Endothelial cell (in vitro differentiated cells): ENCODE results near the gene GPR84. TPM values are rescaled to one million over a fixed set of nuclear protein-coding genes. Genes with fewer than 3 reads are reported as not detected.
A peak's percentile ranks its signal among the peaks of the same experiment; 100 is the strongest.

Experiments used
- DNase-seq: peaks from one replicate; pipeline ENCODE4 v3.0.0; 2021; ENCODE audit warnings: low spot score
- H3K27ac Mint-ChIP-seq: one replicate; pipeline ENCODE4 v1.8.0; 2021; ENCODE audit warnings: mixed read lengths, inconsistent platforms; ENCODE audit not compliant: unreplicated experiment
- H3K27me3 Mint-ChIP-seq: one replicate; pipeline ENCODE4 v1.8.0; 2021; ENCODE audit warnings: mild to moderate bottlenecking, moderate library complexity, mixed read lengths, inconsistent platforms; ENCODE audit not compliant: unreplicated experiment
- H3K36me3 Mint-ChIP-seq: one replicate; pipeline ENCODE4 v1.8.0; 2021; ENCODE audit warnings: mild to moderate bottlenecking, low read depth, mixed read lengths, inconsistent platforms; ENCODE audit not compliant: unreplicated experiment
- H3K4me1 Mint-ChIP-seq: one replicate; pipeline ENCODE4 v1.8.0; 2021; ENCODE audit warnings: mild to moderate bottlenecking, mixed read lengths, inconsistent platforms; ENCODE audit not compliant: unreplicated experiment
- H3K4me3 Mint-ChIP-seq: one replicate; pipeline ENCODE4 v1.8.0; 2021; ENCODE audit warnings: mild to moderate bottlenecking, mixed read lengths, inconsistent platforms; ENCODE audit not compliant: unreplicated experiment
- H3K9me3 Mint-ChIP-seq: one replicate; pipeline ENCODE4 v1.8.0; 2021; ENCODE audit warnings: mixed read lengths, inconsistent platforms; ENCODE audit not compliant: unreplicated experiment
- total RNA-seq: library from RNA; stranded (reverse); fragmentation: NEBNext Ultra II Directional; extraction: Animal tissue kit (Norgen Biotek cat#: 25700); gene quantifications from one replicate; pipeline ENCODE4 v1.2.1, GENCODE V29; 2021; ENCODE audit not compliant: unreplicated experiment
- TF ChIP-seq, protein P1 (sequence below): fragments of 200-600 bp; sonication (generic); IDR thresholded peaks from one replicate; pipeline ENCODE4 v1.5.0; 2021; ENCODE audit warnings: antibody characterized with exemption; ENCODE audit not compliant: unreplicated experiment

The GPR84 gene
- total RNA-seq, 1 donor from 2014 or later: 0.41 TPM

- TF ChIP-seq, protein P1, sequence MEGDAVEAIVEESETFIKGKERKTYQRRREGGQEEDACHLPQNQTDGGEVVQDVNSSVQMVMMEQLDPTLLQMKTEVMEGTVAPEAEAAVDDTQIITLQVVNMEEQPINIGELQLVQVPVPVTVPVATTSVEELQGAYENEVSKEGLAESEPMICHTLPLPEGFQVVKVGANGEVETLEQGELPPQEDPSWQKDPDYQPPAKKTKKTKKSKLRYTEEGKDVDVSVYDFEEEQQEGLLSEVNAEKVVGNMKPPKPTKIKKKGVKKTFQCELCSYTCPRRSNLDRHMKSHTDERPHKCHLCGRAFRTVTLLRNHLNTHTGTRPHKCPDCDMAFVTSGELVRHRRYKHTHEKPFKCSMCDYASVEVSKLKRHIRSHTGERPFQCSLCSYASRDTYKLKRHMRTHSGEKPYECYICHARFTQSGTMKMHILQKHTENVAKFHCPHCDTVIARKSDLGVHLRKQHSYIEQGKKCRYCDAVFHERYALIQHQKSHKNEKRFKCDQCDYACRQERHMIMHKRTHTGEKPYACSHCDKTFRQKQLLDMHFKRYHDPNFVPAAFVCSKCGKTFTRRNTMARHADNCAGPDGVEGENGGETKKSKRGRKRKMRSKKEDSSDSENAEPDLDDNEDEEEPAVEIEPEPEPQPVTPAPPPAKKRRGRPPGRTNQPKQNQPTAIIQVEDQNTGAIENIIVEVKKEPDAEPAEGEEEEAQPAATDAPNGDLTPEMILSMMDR: no peak
- Mint-ChIP-seq H3K9me3 (no peaks in the 10 kb centered on the region), H3K4me3 (no peak overlapping the region), H3K27me3 (peaks cover 4% of the 10 kb centered on the region), H3K36me3 (peaks cover 29% of the 10 kb centered on the region), H3K4me1 (peaks cover 15% of the 10 kb centered on the region), H3K27ac (no peak overlapping the region)
- DNase-seq: no peak
These were observed 15.2 kb downstream of the GPR84 start for GRCh38 chr12:54349036-54349435.

DNA sequence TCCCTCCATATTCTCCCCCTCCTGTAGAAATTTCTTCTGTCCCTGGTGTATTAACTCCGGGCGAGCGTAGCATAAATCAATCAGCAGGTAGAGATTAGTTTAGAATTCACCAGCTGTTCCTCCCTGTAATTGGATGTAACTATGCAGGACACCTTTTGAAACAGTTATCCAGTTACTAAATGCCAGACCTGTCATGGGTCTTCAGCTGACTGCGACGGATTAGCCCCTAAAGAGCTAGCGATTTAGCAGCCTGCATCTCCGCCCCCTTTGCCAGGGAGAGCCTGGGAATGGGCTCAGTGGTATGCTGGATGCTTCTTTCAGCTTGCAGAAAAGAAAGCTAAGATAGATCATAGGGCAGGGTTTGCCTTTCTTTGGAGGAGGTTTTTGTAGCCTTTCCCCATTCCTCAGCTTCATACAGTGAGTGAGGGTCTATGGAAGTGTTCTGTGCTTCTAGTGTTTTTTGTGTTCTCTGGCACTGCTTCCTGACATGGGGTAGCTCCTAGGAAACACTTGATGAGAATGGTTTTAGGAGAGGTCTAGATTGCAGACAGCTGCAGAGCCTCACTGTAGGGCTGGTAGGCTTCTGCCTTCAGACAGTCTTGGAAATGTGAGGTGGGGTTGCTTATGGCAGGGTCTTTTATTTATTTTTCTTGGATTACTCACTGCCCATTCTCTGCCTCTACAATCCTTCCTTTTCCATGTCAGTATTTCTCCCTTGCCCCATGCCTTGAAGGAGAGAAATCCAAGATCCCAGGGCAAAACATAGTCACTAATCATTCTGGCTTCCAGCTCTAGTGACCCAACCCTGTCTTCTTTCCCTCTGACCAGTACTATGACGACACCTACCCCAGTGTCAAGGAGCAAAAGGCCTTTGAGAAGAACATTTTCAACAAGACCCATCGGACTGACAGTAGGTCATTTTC lies 22.6 kb downstream of the GPR84 start:
- H3K27ac Mint-ChIP-seq: no peak overlapping the region
- peak overlapping the region; percentile 4 for H3K4me3 Mint-ChIP-seq
- H3K36me3 Mint-ChIP-seq: peaks cover 37% of the 10 kb centered on the region
- TF ChIP-seq, protein P1: no peak
- H3K27me3 Mint-ChIP-seq: peaks cover 1% of the 10 kb centered on the region
- H3K9me3 Mint-ChIP-seq: no peaks in the 10 kb centered on the region
- H3K4me1 Mint-ChIP-seq: no peaks in the 10 kb centered on the region
- no peak for DNase-seq

- no peak for DNase-seq
- Mint-ChIP-seq H3K27ac (no peak overlapping the region), H3K27me3 (peaks cover 1% of the 10 kb centered on the region), H3K4me1 (no peaks in the 10 kb centered on the region), H3K36me3 (peaks cover 36% of the 10 kb centered on the region), H3K9me3 (no peaks in the 10 kb centered on the region), H3K4me3 (no peak overlapping the region)
- TF ChIP-seq, protein P1: no peak
These were observed 23.4 kb downstream of the GPR84 start for GRCh38 chr12:54340846-54341245.

- no peaks in the 10 kb centered on the region for H3K4me1 Mint-ChIP-seq
- H3K9me3 Mint-ChIP-seq: no peaks in the 10 kb centered on the region
- H3K27me3 Mint-ChIP-seq: peaks cover 1% of the 10 kb centered on the region
- DNase-seq: no peak
- no peak overlapping the region for H3K4me3 Mint-ChIP-seq
- H3K36me3 Mint-ChIP-seq: peaks cover 27% of the 10 kb centered on the region
- H3K27ac Mint-ChIP-seq: no peak overlapping the region
- TF ChIP-seq, protein P1: no peak
These were observed 25.5 kb downstream of the GPR84 start for GRCh38 chr12:54338698-54339296.
